OCI-LY7 (cell line): ENCODE measurements around the gene NFATC1. TPM values are rescaled to one million over a fixed set of nuclear protein-coding genes. Genes with fewer than 3 reads are reported as not detected.

Experiments
- BruUV-seq: library from RNA; stranded (reverse); fragments of 400-500 nt; replicated peaks from 2 replicates; lab custom pipeline; 2021; lab: Mats Ljungman, UMichigan
- CTCF ChIA-PET: fragments of 300-600 bp; sonication (Branson Sonifier 250); formaldehyde crosslinking; loops from one replicate; lab custom pipeline; 2022; ENCODE audit warnings: antibody characterized with exemption; ENCODE audit not compliant: unreplicated experiment; lab: Charles Lee
- POLR2A ChIA-PET: fragments of 300-600 bp; sonication (Branson Sonifier 250); formaldehyde crosslinking; loops from one replicate; lab custom pipeline; 2022; ENCODE audit warnings: antibody characterized with exemption; lab: Charles Lee
- DNase-seq: peaks from one replicate; pipeline ENCODE4 v3.0.0-alpha.2; 2015; ENCODE audit warnings: low spot score
- H2AFZ ChIP-seq: fragments of 200-600 bp; sonication (generic), shearing (Covaris generic); 2 replicates; pipeline ENCODE4 v1.6.1; 2014; ENCODE audit warnings: mild to moderate bottlenecking, antibody characterized with exemption, low read length, moderate library complexity
- H3K27ac ChIP-seq: fragments of 200-600 bp; sonication (generic); 2 replicates; pipeline ENCODE4 v1.5.1; 2014; ENCODE audit warnings: mixed run types, low read depth, mild to moderate bottlenecking, moderate library complexity, low read length, inconsistent platforms; ENCODE audit not compliant: poor library complexity, severe bottlenecking
- H3K36me3 ChIP-seq: fragments of 200-600 bp; sonication (generic); 2 replicates; pipeline ENCODE4 v1.6.1; 2014; ENCODE audit warnings: mild to moderate bottlenecking, antibody characterized with exemption, low read length, moderate library complexity, mixed read lengths; ENCODE audit not compliant: insufficient read depth
- H3K4me1 ChIP-seq: fragments of 200-600 bp; sonication (generic); 2 replicates; pipeline ENCODE4 v1.5.1; 2014; ENCODE audit warnings: mild to moderate bottlenecking, low read length; ENCODE audit not compliant: insufficient read depth, poor library complexity, severe bottlenecking
- H3K4me2 ChIP-seq: fragments of 200-600 bp; sonication (generic); 2 replicates; pipeline ENCODE4 v1.6.1; 2014; ENCODE audit warnings: mild to moderate bottlenecking, low read length
- H3K4me3 ChIP-seq: fragments of 200-600 bp; sonication (generic); 2 replicates; pipeline ENCODE4 v1.5.1; 2014; ENCODE audit warnings: mild to moderate bottlenecking, low read depth, low read length; ENCODE audit not compliant: poor library complexity, severe bottlenecking
- H3K79me2 ChIP-seq: fragments of 200-600 bp; sonication (generic); 2 replicates; pipeline ENCODE4 v1.6.1; 2016; ENCODE audit warnings: low read depth, mild to moderate bottlenecking, low read length, moderate library complexity, mixed read lengths; ENCODE audit not compliant: insufficient read depth
- H3K9me2 ChIP-seq: fragments of 200-600 bp; sonication (generic); 2 replicates; pipeline ENCODE4 v1.6.1; 2016; ENCODE audit warnings: mild to moderate bottlenecking, low read length, mixed read lengths; ENCODE audit not compliant: insufficient read depth
- H3K9me3 ChIP-seq: fragments of 200-600 bp; sonication (generic); 2 replicates; pipeline ENCODE4 v1.6.1; 2014; ENCODE audit warnings: mild to moderate bottlenecking, mixed run types, low read length, mixed read lengths
- H4K20me1 ChIP-seq: fragments of 200-600 bp; sonication (generic); 2 replicates; pipeline ENCODE4 v1.6.1; 2014; ENCODE audit warnings: mild to moderate bottlenecking, antibody characterized with exemption, low read length, moderate library complexity, mixed read lengths; ENCODE audit not compliant: insufficient read depth
- CTCF ChIP-seq: fragments of 200-600 bp; sonication (generic); conservative IDR thresholded peaks from 2 replicates; pipeline ENCODE4 v1.5.1; 2014; ENCODE audit warnings: mild to moderate bottlenecking, antibody characterized with exemption, low read length, moderate library complexity, mixed read lengths
- EZH2phosphoT487 ChIP-seq: fragments of 200-600 bp; sonication (generic); IDR thresholded peaks from 2 replicates; pipeline ENCODE4 v1.6.1; 2018; ENCODE audit warnings: low read depth, borderline replicate concordance, mild to moderate bottlenecking, mixed run types, antibody characterized with exemption, low read length, moderate library complexity, mixed read lengths
- intact Hi-C: fragments of 100-400 bp; cut with micrococcal nuclease; formaldehyde crosslinking; loops from one replicate; pipeline ENCODE4 v1.10.0; 2022; ENCODE audit not compliant: unreplicated experiment
- total RNA-seq, 2 experiments: library from RNA; depleted of rRNA in 1 of 2; stranded (reverse); fragments of >200 nt in 1 of 2; shearing (Covaris generic) in 1 of 2; gene quantifications; 2 replicates each; pipeline ENCODE4 v1.2.3, GENCODE V29; 2014 to 2022

The NFATC1 gene
- total RNA-seq, 2 experiments from 2014 or later = 23.6 to 50.4 TPM

- H3K27ac ChIP-seq = peak overlapping the region; percentile 61
- no peaks in the 10 kb centered on the region for H3K9me2 ChIP-seq
- peaks cover 28% of the 10 kb centered on the region for H3K36me3 ChIP-seq
- ChIA-PET CTCF (no interaction called here), POLR2A (interaction anchor here (0.7 to 0.8 kb wide), 2 partner anchors 61 to 105 kb away, joined by 3 read pairs; no protein-coding TSS in a partner anchor)
- no peaks in the 10 kb centered on the region for H3K9me3 ChIP-seq
- H3K4me2 ChIP-seq = peak overlapping the region; percentile 56
- intact Hi-C loops = loop anchor here (2.0 kb wide), 1 partner anchor 118 kb away; no protein-coding TSS in a partner anchor
- peak; percentile 54 for DNase-seq
- TF ChIP-seq EZH2phosphoT487 (no peak), CTCF (no peak)
- H2AFZ ChIP-seq = no peak overlapping the region
- BruUV-seq = no TSS peak
- peaks cover 71% of the 10 kb centered on the region for H3K4me1 ChIP-seq
- no peaks in the 10 kb centered on the region for H4K20me1 ChIP-seq
- no peaks in the 10 kb centered on the region for H3K79me2 ChIP-seq
- no peak overlapping the region for H3K4me3 ChIP-seq
Observed at GRCh38 chr18:79526468-79527460, 131.0 kb downstream of the NFATC1 start.

GRCh38 chr18:79527656-79528315, 132.1 kb downstream of the NFATC1 start:
- Histone ChIP-seq H4K20me1 (no peaks in the 10 kb centered on the region), H3K4me2 (peak overlapping the region; percentile 56), H3K36me3 (peaks cover 28% of the 10 kb centered on the region), H3K9me2 (no peaks in the 10 kb centered on the region), H3K4me1 (peaks cover 61% of the 10 kb centered on the region), H2AFZ (no peak overlapping the region), H3K79me2 (no peaks in the 10 kb centered on the region), H3K4me3 (no peak overlapping the region), H3K9me3 (no peaks in the 10 kb centered on the region), H3K27ac (peak overlapping the region; percentile 61)
- intact Hi-C loops = loop anchor here (2.0 kb wide), 2 partner anchors 117 to 131 kb away; no protein-coding TSS in a partner anchor
- BruUV-seq = no TSS peak
- DNase-seq = no peak
- POLR2A ChIA-PET = no interaction called here
- TF ChIP-seq EZH2phosphoT487 = no peak
- no peak for TF ChIP-seq CTCF
- CTCF ChIA-PET = no interaction called here
